ENCODE results near the gene SMAD4.

The SMAD4 gene

GRCh38 chr18:51039138-51040112 lies 9.4 kb downstream of the SMAD4 start:
- ATAC-seq (ENCODE audit: low read depth) (no peak), DNase-seq (ENCODE audit: low spot score) (no peak)
- H3K36me3 ChIP-seq (ENCODE audit: low read depth), result peaks cover 21% of the 10 kb centered on the region
- H3K4me1 ChIP-seq (ENCODE audit: insufficient read depth, poor library complexity, severe bottlenecking), result peaks cover 4% of the 10 kb centered on the region
- H3K27ac ChIP-seq (ENCODE audit: poor library complexity, severe bottlenecking), result no peak overlapping the region
- no peaks in the 10 kb centered on the region for H3K27me3 ChIP-seq (ENCODE audit: insufficient read depth, poor library complexity, severe bottlenecking)
- no peaks in the 10 kb centered on the region for H3K9me3 ChIP-seq (ENCODE audit: severe bottlenecking)
- no peak overlapping the region for H3K4me3 ChIP-seq (ENCODE audit: severe bottlenecking)
- TF ChIP-seq CTCF (IDR thresholded peaks at IDR 0.05; ENCODE audit: poor library complexity, severe bottlenecking), result no peak

GRCh38 chr18:51041677-51042352 lies 11.8 kb downstream of the SMAD4 start:
- H3K4me3 ChIP-seq (ENCODE audit: severe bottlenecking), result no peak overlapping the region
- H3K36me3 ChIP-seq (ENCODE audit: low read depth), result peaks cover 7% of the 10 kb centered on the region
- H3K27me3 ChIP-seq (ENCODE audit: insufficient read depth, poor library complexity, severe bottlenecking), result no peaks in the 10 kb centered on the region
- DNase-seq (ENCODE audit: low spot score), result no peak
- H3K4me1 ChIP-seq (ENCODE audit: insufficient read depth, poor library complexity, severe bottlenecking), result no peaks in the 10 kb centered on the region
- no peak for ATAC-seq (ENCODE audit: low read depth)
- H3K27ac ChIP-seq (ENCODE audit: poor library complexity, severe bottlenecking), result no peak overlapping the region
- no peaks in the 10 kb centered on the region for H3K9me3 ChIP-seq (ENCODE audit: severe bottlenecking)
- TF ChIP-seq CTCF (IDR thresholded peaks at IDR 0.05; ENCODE audit: poor library complexity, severe bottlenecking), result no peak

- no peaks in the 10 kb centered on the region for H3K9me3 ChIP-seq (ENCODE audit: severe bottlenecking)
- no peak overlapping the region for H3K4me3 ChIP-seq (ENCODE audit: severe bottlenecking)
- DNase-seq (ENCODE audit: low spot score) (no peak), ATAC-seq (ENCODE audit: low read depth) (no peak)
- no peaks in the 10 kb centered on the region for H3K27me3 ChIP-seq (ENCODE audit: insufficient read depth, poor library complexity, severe bottlenecking)
- H3K4me1 ChIP-seq (ENCODE audit: insufficient read depth, poor library complexity, severe bottlenecking), result no peaks in the 10 kb centered on the region
- peaks cover 32% of the 10 kb centered on the region for H3K36me3 ChIP-seq (ENCODE audit: low read depth)
- no peak overlapping the region for H3K27ac ChIP-seq (ENCODE audit: poor library complexity, severe bottlenecking)
- no peak for TF ChIP-seq CTCF (IDR thresholded peaks at IDR 0.05; ENCODE audit: poor library complexity, severe bottlenecking)
Measured at GRCh38 chr18:51044928-51045585, 15.0 kb downstream of the SMAD4 start.

- Histone ChIP-seq H3K27ac (ENCODE audit: poor library complexity, severe bottlenecking) (no peak overlapping the region), H3K36me3 (ENCODE audit: low read depth) (peaks cover 53% of the 10 kb centered on the region), H3K9me3 (ENCODE audit: severe bottlenecking) (no peaks in the 10 kb centered on the region), H3K4me3 (ENCODE audit: severe bottlenecking) (no peak overlapping the region), H3K4me1 (ENCODE audit: insufficient read depth, poor library complexity, severe bottlenecking) (no peaks in the 10 kb centered on the region), H3K27me3 (ENCODE audit: insufficient read depth, poor library complexity, severe bottlenecking) (no peaks in the 10 kb centered on the region)
- TF ChIP-seq CTCF (IDR thresholded peaks at IDR 0.05; ENCODE audit: poor library complexity, severe bottlenecking), result no peak
- DNase-seq (ENCODE audit: low spot score) (no peak), ATAC-seq (ENCODE audit: low read depth) (no peak)
Measured at GRCh38 chr18:51048190-51048589, 18.2 kb downstream of the SMAD4 start.
